K562 (cell line): ENCODE data around the gene OVOL3. TPM values are rescaled to one million over a fixed set of nuclear protein-coding genes. Genes with fewer than 3 reads are reported as not detected.

ENCODE experiments used
- ATAC-seq: fragments of 200-7000 bp; cut with Tn5 transposase; 3 replicates; pipeline ENCODE4 v1.9.1; 2020; ENCODE audit warnings: moderate library complexity
- BruUV-seq: library from RNA; stranded (reverse); fragments of 400-500 nt; replicated peaks from 2 replicates; lab custom pipeline; 2021; lab: Mats Ljungman, UMichigan
- CTCF ChIA-PET: fragments of 300-600 bp; formaldehyde crosslinking; extraction: SDS; loops from one replicate; lab custom pipeline; 2021; ENCODE audit warnings: low intra/inter-chr PET ratio; lab: Yijun Ruan, JAX
- POLR2A ChIA-PET: fragments of 300-600, 350-650 bp; sonication (Branson Sonifier 250); formaldehyde crosslinking; extraction: SDS; loops from one replicate; lab custom pipeline; 2021; ENCODE audit warnings: antibody characterized with exemption, inconsistent platforms; lab: Yijun Ruan, JAX
- DNase-seq, 4 experiments: peaks; one replicate each; pipeline versions ENCODE4 v3.0.0 to v3.0.0-alpha.2; 2011 to 2018; ENCODE audit warnings: low spot score in 3 of 4, mixed read lengths in 3 of 4; ENCODE audit errors: extremely low read depth in 1 of 4
- FAIRE-seq: peaks from 2 replicates; lab custom pipeline; 2011; peaks lifted over from hg19 to GRCh38; lab: Jason Lieb, UNC
- H2AFZ ChIP-seq: 2 replicates; pipeline ENCODE4 v1.6.0; 2011; ENCODE audit warnings: low read depth, low read length, control low read depth, inconsistent platforms
- H3K27ac ChIP-seq: fragments of 200-600 bp; 3 replicates; pipeline ENCODE4 v1.8.0; 2011; ENCODE audit warnings: low read depth, mild to moderate bottlenecking, control low read depth, inconsistent platforms, low read length, moderate library complexity, mixed read lengths; ENCODE audit errors: extremely low read depth
- H3K27me3 ChIP-seq, 2 experiments: fragments of 300-600 bp in 1 of 2; 2 replicates in 1 of 2; 3 replicates in 1 of 2; pipeline versions ENCODE4 v1.6.0 to v1.8.0; 2011; ENCODE audit warnings: inconsistent platforms in 2 of 2, low read length in 2 of 2, mild to moderate bottlenecking in 1 of 2, mixed read lengths in 1 of 2, moderate library complexity in 1 of 2; ENCODE audit not compliant: control insufficient read depth in 2 of 2, insufficient read depth in 2 of 2
- H3K36me3 ChIP-seq: fragments of 300-600 bp; 3 replicates; pipeline ENCODE4 v1.8.0; 2011; ENCODE audit warnings: mild to moderate bottlenecking, low read length, inconsistent platforms; ENCODE audit not compliant: control insufficient read depth, insufficient read depth
- H3K4me1 ChIP-seq, 2 experiments: fragments of 200-600 bp in 1 of 2; replicated peaks in 1 of 2; 2 replicates in 1 of 2; 3 replicates in 1 of 2; pipeline versions ENCODE4 v1.5.1 to v1.8.0; 2011; ENCODE audit warnings: inconsistent platforms in 2 of 2, low read length in 2 of 2, mild to moderate bottlenecking in 1 of 2, mixed read lengths in 1 of 2, moderate library complexity in 1 of 2; ENCODE audit not compliant: control insufficient read depth in 2 of 2, insufficient read depth in 2 of 2
- H3K4me2 ChIP-seq: 2 replicates; pipeline ENCODE4 v1.6.1; 2011; ENCODE audit warnings: low read length, control low read depth, inconsistent platforms, mixed read lengths; ENCODE audit not compliant: insufficient read depth
- H3K4me3 ChIP-seq: fragments of 200-600 bp; sonication (generic), shearing (Covaris generic); 2 replicates; pipeline ENCODE4 v1.5.1; 2016; ENCODE audit warnings: control low read depth, inconsistent platforms
- H3K79me2 ChIP-seq: fragments of 200-600 bp; 3 replicates; pipeline ENCODE4 v1.8.0; 2011; ENCODE audit warnings: low read length, inconsistent platforms; ENCODE audit not compliant: control insufficient read depth, insufficient read depth
- H3K9ac ChIP-seq, 2 experiments: 2 replicates each; pipeline versions ENCODE4 v1.6.0 to v1.6.1; 2011; ENCODE audit warnings: low read depth in 2 of 2, low read length in 2 of 2, control low read depth in 1 of 2, inconsistent platforms in 1 of 2, mild to moderate bottlenecking in 1 of 2, mixed read lengths in 1 of 2; ENCODE audit not compliant: insufficient read depth in 1 of 2
- H3K9me1 ChIP-seq: one replicate; pipeline ENCODE4 v1.6.0; 2011; ENCODE audit warnings: inconsistent platforms, mild to moderate bottlenecking, low read length, moderate library complexity; ENCODE audit not compliant: control insufficient read depth, insufficient read depth
- H3K9me3 ChIP-seq: replicated peaks from 2 replicates; pipeline ENCODE4 v1.5.1; 2011; ENCODE audit warnings: low read depth, low read length, inconsistent platforms; ENCODE audit not compliant: control insufficient read depth, insufficient read depth
- H4K20me1 ChIP-seq: replicated peaks from 2 replicates; pipeline ENCODE4 v1.6.1; 2011; ENCODE audit warnings: low read length, inconsistent platforms, mixed read lengths; ENCODE audit not compliant: control insufficient read depth, insufficient read depth
- ARID1B ChIP-seq: fragments of 450-650 bp; IDR thresholded peaks from 2 replicates; pipeline ENCODE4 v1.6.1; 2016; ENCODE audit warnings: antibody characterized with exemption, mild to moderate bottlenecking, inconsistent platforms
- BCOR ChIP-seq: fragments of 450-650 bp; IDR thresholded peaks from 2 replicates; pipeline ENCODE4 v1.6.1; 2016
- E2F6 ChIP-seq, 2 experiments: IDR thresholded peaks; 2 replicates each; pipeline ENCODE4 v1.6.1; 2011; ENCODE audit warnings: borderline replicate concordance in 1 of 2, control low read depth in 1 of 2, low read depth in 1 of 2, low read length in 1 of 2, mild to moderate bottlenecking in 1 of 2, mixed read lengths in 1 of 2, moderate library complexity in 1 of 2; ENCODE audit not compliant: insufficient read depth in 1 of 2, insufficient read length in 1 of 2, poor library complexity in 1 of 2, severe bottlenecking in 1 of 2; ENCODE audit errors: extremely low read depth in 1 of 2
- FOXJ2 ChIP-seq: fragments of 200-800 bp; sonication (Bioruptor generic); IDR thresholded peaks from 2 replicates; pipeline ENCODE4 v1.6.1; 2016; ENCODE audit warnings: missing genetic modification characterization, missing compliant biosample characterization
- FOXP4 ChIP-seq: sonication (generic); formaldehyde crosslinking; IDR thresholded peaks from 2 replicates; pipeline ENCODE4 v1.8.0; 2022; ENCODE audit warnings: mild to moderate bottlenecking, missing genetic modification reagents, borderline replicate concordance
- HDGF ChIP-seq: fragments of 450-650 bp; IDR thresholded peaks from 2 replicates; pipeline ENCODE4 v1.6.1; 2016
- KDM1A ChIP-seq, 2 experiments: fragments of 450-650 bp; IDR thresholded peaks; 2 replicates each; pipeline ENCODE4 v1.6.1; 2016; ENCODE audit warnings: mild to moderate bottlenecking in 2 of 2
- MBD2 ChIP-seq: sonication (generic); IDR thresholded peaks from 2 replicates; pipeline ENCODE4 v1.6.1; 2016; ENCODE audit warnings: low read depth, borderline replicate concordance
- PHF8 ChIP-seq: fragments of 200-600 bp; sonication (generic); IDR thresholded peaks from 2 replicates; pipeline ENCODE4 v1.6.1; 2012; ENCODE audit warnings: mixed run types, mild to moderate bottlenecking, inconsistent platforms, low read length, moderate library complexity, borderline replicate concordance
- POLR3G ChIP-seq: IDR thresholded peaks from 2 replicates; pipeline ENCODE4 v1.6.1; 2011; ENCODE audit not compliant: insufficient read length, insufficient replicate concordance; ENCODE audit errors: extremely low read depth
- SMARCA4 ChIP-seq: fragments of 450-650 bp; IDR thresholded peaks from 2 replicates; pipeline ENCODE4 v1.6.1; 2016
- SP1 ChIP-seq: sonication (generic); formaldehyde crosslinking; IDR thresholded peaks from 2 replicates; pipeline ENCODE4 v1.8.1; 2022; ENCODE audit warnings: mild to moderate bottlenecking, missing genetic modification reagents
- TEAD1 ChIP-seq, 2 experiments: fragments of 450-650 bp in 1 of 2; sonication (generic) in 1 of 2; formaldehyde crosslinking; IDR thresholded peaks; 2 replicates each; pipeline versions ENCODE4 v1.4.0 to v1.8.0; 2020 to 2022; ENCODE audit warnings: mild to moderate bottlenecking in 2 of 2, missing genetic modification reagents in 1 of 2
- ZBTB2 ChIP-seq: fragments of 450-650 bp; IDR thresholded peaks from 2 replicates; pipeline ENCODE4 v1.6.1; 2016; ENCODE audit warnings: antibody characterized with exemption
- ZNF512 ChIP-seq: IDR thresholded peaks from 2 replicates; pipeline ENCODE4 v1.6.1; 2016; ENCODE audit warnings: missing genetic modification characterization, missing compliant biosample characterization
- ZNF57 ChIP-seq: fragments of 450-650 bp; formaldehyde crosslinking; IDR thresholded peaks from 2 replicates; pipeline ENCODE4 v1.4.0; 2020; ENCODE audit warnings: mild to moderate bottlenecking, moderate library complexity
- WGBS: fragments of 100-300 bp; shearing (Covaris generic); methylation state at CpG from one replicate; pipeline ENCODE4 v1.1.6; 2016; ENCODE audit warnings: low coverage, mixed read lengths; ENCODE audit not compliant: insufficient coverage; ENCODE audit errors: missing lambda C conversion rate; 5-methylcytosine and 5-hydroxymethylcytosine counted together
- in situ Hi-C: fragments of 300-500 bp; cut with MboI; formaldehyde crosslinking; loops from 4 replicates; pipeline ENCODE4 v1.15.0; 2018; ENCODE audit warnings: inconsistent platforms, mixed read lengths
- intact Hi-C: fragments of 100-400 bp; cut with micrococcal nuclease; formaldehyde crosslinking; loops from 2 replicates; pipeline ENCODE4 v1.14.2; 2022
- polyA plus RNA-seq, 8 experiments: library from polyadenylated mRNA; depleted of rRNA in 4 of 8; stranded (reverse) in 5 of 8; unstranded in 3 of 8; fragments of >200 nt; fragmentation: Nextera tagmentation in 2 of 8; fragmentation: Illumina TruSeq in 1 of 8; extraction: Ambion mirVana in 2 of 8; extraction: Trizol in 1 of 8; gene quantifications; 2 replicates each; pipeline versions ENCODE4 v1.2.1 to v1.2.3, GENCODE V29; 2011 to 2014; ENCODE audit warnings: inconsistent platforms in 1 of 8, missing spikeins in 1 of 8
- total RNA-seq, 7 experiments: library from RNA; depleted of rRNA in 6 of 7; stranded (reverse); fragments of >200 nt in 6 of 7; fragmentation: Illumina TruSeq in 2 of 7; extraction: Trizol in 2 of 7; gene quantifications; 2 replicates each; pipeline versions ENCODE4 v1.2.1 to v1.2.3, GENCODE V29; 2011 to 2021; ENCODE audit warnings: low replicate concordance in 1 of 7

The OVOL3 gene
- total and polyA plus RNA-seq, 9 of the 15 experiments (the other 6 are each of a cell fraction or from before 2014, with no cell fraction given): not detected

GRCh38 chr19:36093146-36093662 lies 17.7 kb upstream of the OVOL3 start:
- DNase-seq (no peak), FAIRE-seq (no peak), ATAC-seq (no peak)
- Histone ChIP-seq H3K9ac (no peak overlapping the region; a peak in 1 of 4 replicates), H3K9me3 (no peaks in the 10 kb centered on the region), H3K4me3 (no peak overlapping the region), H2AFZ (no peak overlapping the region), H3K4me2 (no peak overlapping the region), H3K36me3 (peaks cover 84% of the 10 kb centered on the region), H3K9me1 (peaks cover 2% of the 10 kb centered on the region), H4K20me1 (no peaks in the 10 kb centered on the region), H3K79me2 (no peaks in the 10 kb centered on the region), H3K4me1 (no peaks in the 10 kb centered on the region), H3K27me3 (no peaks in the 10 kb centered on the region), H3K27ac (no peak overlapping the region)
- in situ Hi-C loops: no loop called here
- intact Hi-C loops: no loop called here
- no TSS peak for BruUV-seq
- ChIA-PET CTCF (no interaction called here), POLR2A (interaction anchor here (0.6 kb wide), 1 partner anchor 20 kb away, joined by 3 read pairs; no protein-coding TSS in a partner anchor)
- WGBS: 89% methylated on average over 5 of the region's 5 CpGs
- TF ChIP-seq BCOR (no peak), ZNF512 (tag) (no peak), HDGF (no peak), MBD2 (no peak), PHF8 (no peak), ZBTB2 (no peak), KDM1A (IDR thresholded peaks at IDR 0.05) (no peak), E2F6 (IDR thresholded peaks at IDR 0.05; ENCODE audit: borderline replicate concordance in 1 of 2, extremely low read depth in 1 of 2, insufficient read depth in 1 of 2, insufficient read length in 1 of 2, low read depth in 1 of 2, low read length in 1 of 2, poor library complexity in 1 of 2, severe bottlenecking in 1 of 2) (no peak), SMARCA4 (no peak), FOXJ2 (tag) (no peak), FOXP4 (CRISPR knock-in tag) (no peak), ZNF57 (CRISPR knock-in tag) (no peak), SP1 (CRISPR knock-in tag) (no peak), ARID1B (no peak), POLR3G (no peak), TEAD1 (CRISPR knock-in tag; IDR thresholded peaks at IDR 0.05) (no peak)
